RWPE2 (cell line): ENCODE data around the gene PCDHGA8.
"Not testable (repeated sequence)": the region's sequence is repeated elsewhere in the genome, so short reads cannot be mapped to it uniquely, and the experiment has no call there.

Experiments used
- ATAC-seq: fragments of 200-7000 bp; cut with Tn5 transposase; 3 replicates; pipeline ENCODE4 v1.9.1; 2021; ENCODE audit warnings: low read depth
- DNase-seq: peaks from one replicate; pipeline ENCODE4 v3.0.0-alpha.2; 2020; ENCODE audit warnings: low spot score
- H3K27ac ChIP-seq: fragments of 450-650 bp; 2 replicates; pipeline ENCODE4 v1.5.1; 2017; ENCODE audit warnings: mild to moderate bottlenecking; ENCODE audit not compliant: poor library complexity, severe bottlenecking
- H3K27me3 ChIP-seq: fragments of 250-450 bp; sonication (Bioruptor Pico); 2 replicates; pipeline ENCODE4 v1.5.1; 2021; ENCODE audit warnings: mild to moderate bottlenecking, moderate library complexity; ENCODE audit not compliant: insufficient read depth, poor library complexity, severe bottlenecking
- H3K36me3 ChIP-seq: fragments of 250-450 bp; sonication (Bioruptor Pico); 2 replicates; pipeline ENCODE4 v1.5.1; 2020; ENCODE audit warnings: low read depth, mild to moderate bottlenecking, moderate library complexity
- H3K4me1 ChIP-seq: fragments of 250-450 bp; sonication (Bioruptor Pico); 2 replicates; pipeline ENCODE4 v1.5.1; 2021; ENCODE audit warnings: mild to moderate bottlenecking, moderate library complexity; ENCODE audit not compliant: insufficient read depth, poor library complexity, severe bottlenecking
- H3K4me3 ChIP-seq: fragments of 250-450 bp; sonication (Bioruptor Pico); 2 replicates; pipeline ENCODE4 v1.5.1; 2021; ENCODE audit warnings: mild to moderate bottlenecking, moderate library complexity; ENCODE audit not compliant: severe bottlenecking
- H3K9me3 ChIP-seq: fragments of 250-450 bp; sonication (Bioruptor Pico); 2 replicates; pipeline ENCODE4 v1.5.1; 2021; ENCODE audit warnings: mild to moderate bottlenecking, moderate library complexity; ENCODE audit not compliant: severe bottlenecking
- CTCF ChIP-seq: fragments of 450-650 bp; IDR thresholded peaks from one replicate; pipeline ENCODE4 v1.5.1; 2017; ENCODE audit warnings: mild to moderate bottlenecking, moderate library complexity; ENCODE audit not compliant: poor library complexity, severe bottlenecking

PCDHGA8 gene

DNA sequence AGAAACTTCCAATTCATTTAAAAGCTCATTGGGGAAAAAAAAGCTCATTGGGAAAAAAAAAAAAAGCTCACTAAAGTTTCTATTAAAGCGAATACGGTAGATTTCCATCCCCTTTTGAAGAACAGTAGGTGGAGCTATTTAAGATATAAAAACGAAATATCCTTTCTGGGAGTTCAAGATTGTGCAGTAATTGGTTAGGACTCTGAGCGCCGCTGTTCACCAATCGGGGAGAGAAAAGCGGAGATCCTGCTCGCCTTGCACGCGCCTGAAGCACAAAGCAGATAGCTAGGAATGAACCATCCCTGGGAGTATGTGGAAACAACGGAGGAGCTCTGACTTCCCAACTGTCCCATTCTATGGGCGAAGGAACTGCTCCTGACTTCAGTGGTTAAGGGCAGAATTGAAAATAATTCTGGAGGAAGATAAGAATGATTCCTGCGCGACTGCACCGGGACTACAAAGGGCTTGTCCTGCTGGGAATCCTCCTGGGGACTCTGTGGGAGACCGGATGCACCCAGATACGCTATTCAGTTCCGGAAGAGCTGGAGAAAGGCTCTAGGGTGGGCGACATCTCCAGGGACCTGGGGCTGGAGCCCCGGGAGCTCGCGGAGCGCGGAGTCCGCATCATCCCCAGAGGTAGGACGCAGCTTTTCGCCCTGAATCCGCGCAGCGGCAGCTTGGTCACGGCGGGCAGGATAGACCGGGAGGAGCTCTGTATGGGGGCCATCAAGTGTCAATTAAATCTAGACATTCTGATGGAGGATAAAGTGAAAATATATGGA lies 38.1 kb downstream of the PCDHGA8 start, which contains the start of gene PCDHGA12:
Gene PCDHGA12 (plus strand): TSS at position 176 of the 782 bp plus-strand sequence. CDS start 253 bp downstream, at position 429.
- H3K4me3 ChIP-seq = peak within 1 kb of the TSS; percentile 17
- no peaks in the 10 kb centered on the region for H3K36me3 ChIP-seq
- H3K27me3 ChIP-seq = peaks cover 13% of the 10 kb centered on the region
- ATAC-seq (peak; percentile 86), DNase-seq (no peak)
- H3K9me3 ChIP-seq = peaks cover 45% of the 10 kb centered on the region
- H3K4me1 ChIP-seq = no peaks in the 10 kb centered on the region
- H3K27ac ChIP-seq = no peak within 1 kb of the TSS
- TF ChIP-seq CTCF = peak; percentile 81

DNA sequence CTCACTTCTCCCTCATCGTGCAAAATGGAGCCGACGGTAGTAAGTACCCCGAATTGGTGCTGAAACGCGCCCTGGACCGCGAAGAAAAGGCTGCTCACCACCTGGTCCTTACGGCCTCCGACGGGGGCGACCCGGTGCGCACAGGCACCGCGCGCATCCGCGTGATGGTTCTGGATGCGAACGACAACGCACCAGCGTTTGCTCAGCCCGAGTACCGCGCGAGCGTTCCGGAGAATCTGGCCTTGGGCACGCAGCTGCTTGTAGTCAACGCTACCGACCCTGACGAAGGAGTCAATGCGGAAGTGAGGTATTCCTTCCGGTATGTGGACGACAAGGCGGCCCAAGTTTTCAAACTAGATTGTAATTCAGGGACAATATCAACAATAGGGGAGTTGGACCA lies 38.9 kb downstream of the PCDHGA8 start:
- Histone ChIP-seq H3K27me3 (peaks cover 13% of the 10 kb centered on the region), H3K27ac (no peak overlapping the region), H3K4me1 (no peaks in the 10 kb centered on the region), H3K36me3 (no peaks in the 10 kb centered on the region), H3K9me3 (peaks cover 40% of the 10 kb centered on the region), H3K4me3 (no peak overlapping the region)
- DNase-seq (no peak), ATAC-seq (no peak)
- no peak for TF ChIP-seq CTCF

GRCh38 chr5:141432308-141432707 lies 39.9 kb downstream of the PCDHGA8 start:
- H3K27me3 ChIP-seq, H3K4me1 ChIP-seq, H3K4me3 ChIP-seq, H3K36me3 ChIP-seq, DNase-seq, H3K27ac ChIP-seq, ATAC-seq: not testable (repeated sequence)
- peaks cover 36% of the 10 kb centered on the region for H3K9me3 ChIP-seq

GRCh38 chr5:141432726-141433125 lies 40.3 kb downstream of the PCDHGA8 start:
- not testable (repeated sequence) for ATAC-seq, H3K27me3 ChIP-seq, H3K36me3 ChIP-seq, H3K4me1 ChIP-seq, H3K27ac ChIP-seq, H3K4me3 ChIP-seq, DNase-seq
- H3K9me3 ChIP-seq = peaks cover 32% of the 10 kb centered on the region

DNA sequence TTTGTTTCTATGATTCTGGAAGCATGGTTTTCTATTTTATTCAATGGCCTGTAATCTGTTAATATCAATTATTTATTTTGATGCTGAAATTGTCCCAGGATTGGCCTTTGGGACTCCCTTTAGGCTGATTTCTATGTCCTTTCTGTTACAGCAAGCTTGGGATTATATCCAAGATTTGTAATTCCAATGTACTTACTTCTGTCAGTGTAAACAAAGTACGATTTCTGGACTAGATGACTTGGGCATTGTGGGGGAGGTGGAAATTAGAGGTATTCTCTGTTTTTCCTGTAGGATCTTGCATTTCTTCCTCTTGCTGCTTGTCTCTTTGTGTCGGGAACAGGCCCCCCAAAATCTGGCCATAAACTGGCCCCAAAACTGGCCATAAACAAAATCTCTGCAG lies 41.6 kb downstream of the PCDHGA8 start:
- Histone ChIP-seq H3K27ac (no peak overlapping the region), H3K4me3 (no peak overlapping the region), H3K36me3 (no peaks in the 10 kb centered on the region), H3K4me1 (no peaks in the 10 kb centered on the region), H3K9me3 (peaks cover 29% of the 10 kb centered on the region), H3K27me3 (peaks cover 8% of the 10 kb centered on the region)
- no peak for TF ChIP-seq CTCF
- no peak for DNase-seq
- no peak for ATAC-seq

- Histone ChIP-seq H3K36me3 (no peaks in the 10 kb centered on the region), H3K4me3 (no peak overlapping the region), H3K27me3 (no peaks in the 10 kb centered on the region), H3K27ac (no peak overlapping the region), H3K4me1 (no peaks in the 10 kb centered on the region), H3K9me3 (peaks cover under 1% of the 10 kb centered on the region)
- DNase-seq (no peak), ATAC-seq (no peak)
- no peak for TF ChIP-seq CTCF
These were observed 44.8 kb downstream of the PCDHGA8 start for GRCh38 chr5:141437221-141437620.
